HUES6 (cell line): ENCODE measurements around the gene FBN2.
"Not testable (repeated sequence)": the region's sequence is repeated elsewhere in the genome, so short reads cannot be mapped to it uniquely, and the experiment has no call there.

Experiments used
- H3K27ac ChIP-seq: 2 replicates; pipeline ENCODE4 v1.7.0; 2013; ENCODE audit warnings: low read depth, mild to moderate bottlenecking, low read length, inconsistent platforms
- H3K27me3 ChIP-seq: 2 replicates; pipeline ENCODE4 v1.6.1; 2013; ENCODE audit warnings: low read length; ENCODE audit not compliant: control insufficient read depth, insufficient read depth
- H3K36me3 ChIP-seq: 2 replicates; pipeline ENCODE4 v1.6.1; 2013; ENCODE audit warnings: low read length; ENCODE audit not compliant: control insufficient read depth, insufficient read depth
- H3K4me1 ChIP-seq: 2 replicates; pipeline ENCODE4 v1.6.1; 2013; ENCODE audit warnings: low read length; ENCODE audit not compliant: control insufficient read depth, insufficient read depth
- H3K4me3 ChIP-seq: 2 replicates; pipeline ENCODE4 v1.5.1; 2013; ENCODE audit warnings: low read depth, low read length
- H3K9ac ChIP-seq: one replicate; pipeline ENCODE4 v1.6.1; 2013; ENCODE audit warnings: mild to moderate bottlenecking, low read length
- H3K9me3 ChIP-seq: 2 replicates; pipeline ENCODE4 v1.6.1; 2013; ENCODE audit warnings: low read depth, low read length; ENCODE audit not compliant: control insufficient read depth, insufficient read depth

The FBN2 gene

DNA sequence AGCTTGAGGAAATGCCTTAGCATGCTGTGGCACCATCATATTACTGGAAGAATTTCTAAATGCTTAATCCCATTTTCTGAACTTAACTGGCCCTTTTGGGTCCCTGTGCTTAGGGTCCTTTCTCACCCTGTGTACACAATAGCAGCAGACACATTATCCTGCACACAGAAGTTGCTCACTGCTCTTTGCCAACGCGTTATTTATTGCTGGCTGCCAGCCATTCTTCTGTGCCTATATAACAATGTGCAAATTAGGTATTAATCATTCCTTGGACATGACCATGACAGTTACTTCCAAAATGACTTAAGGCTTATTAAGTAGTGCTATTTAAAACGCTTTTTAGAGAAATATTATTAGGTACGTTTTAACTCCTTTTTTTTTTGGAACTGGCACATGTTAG is 134.7 kb downstream of the FBN2 start:
- no peaks in the 10 kb centered on the region for H3K9me3 ChIP-seq
- H3K27ac ChIP-seq, result no peak overlapping the region
- no peaks in the 10 kb centered on the region for H3K27me3 ChIP-seq
- peaks cover 5% of the 10 kb centered on the region; the same call in 1 of the 2 replicates for H3K36me3 ChIP-seq
- H3K4me3 ChIP-seq, result no peak overlapping the region
- no peak overlapping the region for H3K9ac ChIP-seq
- peaks cover 3% of the 10 kb centered on the region; the same call in 1 of the 2 replicates for H3K4me1 ChIP-seq

- H3K36me3 ChIP-seq, result peaks cover 5% of the 10 kb centered on the region; the same call in 1 of the 2 replicates
- no peak overlapping the region for H3K4me3 ChIP-seq
- H3K9me3 ChIP-seq, result no peaks in the 10 kb centered on the region
- no peak overlapping the region for H3K27ac ChIP-seq
- no peaks in the 10 kb centered on the region for H3K27me3 ChIP-seq
- 0 out of 2 replicates have a peak, but pooled peaks cover 3% of the 10 kb centered on the region for H3K4me1 ChIP-seq
- no peak overlapping the region for H3K9ac ChIP-seq
Measured at GRCh38 chr5:128402506-128402905, 135.5 kb downstream of the FBN2 start.

GRCh38 chr5:128400766-128401165 is 137.3 kb downstream of the FBN2 start:
- H3K27me3 ChIP-seq, H3K4me3 ChIP-seq, H3K36me3 ChIP-seq, H3K9ac ChIP-seq, H3K4me1 ChIP-seq, H3K27ac ChIP-seq, H3K9me3 ChIP-seq: not testable (repeated sequence)

GRCh38 chr5:128399111-128399510 is 138.9 kb downstream of the FBN2 start:
- Histone ChIP-seq H3K27ac (no peak overlapping the region), H3K9ac (no peak overlapping the region), H3K9me3 (no peaks in the 10 kb centered on the region), H3K4me3 (no peak overlapping the region), H3K27me3 (no peaks in the 10 kb centered on the region), H3K36me3 (peaks cover 2% of the 10 kb centered on the region; the same call in 1 of the 2 replicates), H3K4me1 (no peaks in the 10 kb centered on the region)

DNA sequence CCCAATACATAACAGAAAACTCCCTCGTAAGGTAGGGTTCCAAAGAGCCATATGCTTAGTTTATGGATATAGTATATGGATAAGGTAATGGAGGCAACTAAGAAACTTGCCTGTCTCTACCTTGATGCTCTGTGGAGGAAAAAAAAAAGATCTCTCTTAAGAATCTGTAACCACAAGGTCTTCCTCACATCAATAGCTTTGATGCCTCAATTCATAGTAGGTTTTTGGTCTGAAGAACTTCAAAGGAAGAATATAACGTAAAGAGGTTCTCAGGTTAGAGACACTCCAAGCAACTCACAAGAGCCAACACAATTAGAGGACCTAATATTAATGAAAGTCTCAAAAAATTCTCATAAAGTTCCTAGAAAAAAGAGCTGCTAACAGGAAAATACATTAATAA is 140.2 kb downstream of the FBN2 start:
- Histone ChIP-seq H3K36me3 (0 out of 2 replicates have a peak, but pooled peaks cover 2% of the 10 kb centered on the region), H3K4me1 (no peaks in the 10 kb centered on the region), H3K27me3 (no peaks in the 10 kb centered on the region), H3K4me3 (no peak overlapping the region), H3K9me3 (no peaks in the 10 kb centered on the region), H3K27ac (no peak overlapping the region), H3K9ac (no peak overlapping the region)

GRCh38 chr5:128395073-128395472 is 143.0 kb downstream of the FBN2 start:
- no peaks in the 10 kb centered on the region for H3K36me3 ChIP-seq
- H3K27ac ChIP-seq, result no peak overlapping the region
- no peaks in the 10 kb centered on the region; the same call in 1 of the 2 replicates for H3K27me3 ChIP-seq
- H3K9me3 ChIP-seq, result no peaks in the 10 kb centered on the region
- no peaks in the 10 kb centered on the region for H3K4me1 ChIP-seq
- H3K9ac ChIP-seq, result no peak overlapping the region
- no peak overlapping the region for H3K4me3 ChIP-seq

GRCh38 chr5:128384068-128384467 is 154.0 kb downstream of the FBN2 start:
- H3K4me1 ChIP-seq, result no peaks in the 10 kb centered on the region; the same call in 1 of the 2 replicates
- H3K4me3 ChIP-seq, result no peak overlapping the region
- H3K27ac ChIP-seq, result no peak overlapping the region
- H3K36me3 ChIP-seq, result no peaks in the 10 kb centered on the region; the same call in 1 of the 2 replicates
- H3K27me3 ChIP-seq, result peaks cover 4% of the 10 kb centered on the region; the same call in 1 of the 2 replicates
- no peaks in the 10 kb centered on the region for H3K9me3 ChIP-seq
- no peak overlapping the region for H3K9ac ChIP-seq

- no peak overlapping the region for H3K27ac ChIP-seq
- no peak overlapping the region for H3K9ac ChIP-seq
Measured at GRCh38 chr5:128380337-128380736, 157.7 kb downstream of the FBN2 start.

GRCh38 chr5:128378632-128379031 is 159.4 kb downstream of the FBN2 start:
- peaks cover 5% of the 10 kb centered on the region; the same call in 1 of the 2 replicates for H3K36me3 ChIP-seq
- no peaks in the 10 kb centered on the region for H3K4me1 ChIP-seq
- no peak overlapping the region for H3K9ac ChIP-seq
- H3K27me3 ChIP-seq, result no peaks in the 10 kb centered on the region
- no peak overlapping the region for H3K27ac ChIP-seq
- H3K9me3 ChIP-seq, result no peaks in the 10 kb centered on the region
- H3K4me3 ChIP-seq, result no peak overlapping the region

More at GRCh38 chr5:128380337-128380736, 157.7 kb downstream of the FBN2 start:
- no peak overlapping the region for H3K4me3 ChIP-seq
- peaks cover 3% of the 10 kb centered on the region; the same call in 1 of the 2 replicates for H3K36me3 ChIP-seq
- no peaks in the 10 kb centered on the region for H3K27me3 ChIP-seq
- no peaks in the 10 kb centered on the region for H3K4me1 ChIP-seq
- H3K9me3 ChIP-seq, result no peaks in the 10 kb centered on the region

DNA sequence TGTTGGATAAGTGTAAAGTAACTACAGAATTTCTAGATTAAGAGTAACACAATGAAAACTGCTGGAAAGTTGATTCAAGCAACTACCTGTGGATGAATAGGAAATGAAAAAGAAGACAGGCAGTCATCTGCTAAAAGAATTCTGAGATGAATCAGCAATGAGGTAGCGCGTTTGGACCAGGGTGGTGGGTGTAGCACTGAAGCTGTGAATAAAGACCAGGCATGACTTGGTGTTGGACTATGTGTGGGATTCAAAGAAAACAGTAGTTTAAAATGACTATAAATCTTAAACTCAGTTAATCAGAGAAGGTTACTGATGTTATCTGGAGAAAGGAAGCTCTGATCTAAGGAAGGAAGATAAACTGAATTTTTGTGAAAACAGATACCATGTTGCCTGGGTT is 159.8 kb downstream of the FBN2 start:
- peaks cover 5% of the 10 kb centered on the region; the same call in 1 of the 2 replicates for H3K36me3 ChIP-seq
- H3K4me3 ChIP-seq, result no peak overlapping the region
- H3K27ac ChIP-seq, result no peak overlapping the region
- H3K9ac ChIP-seq, result no peak overlapping the region
- no peaks in the 10 kb centered on the region for H3K9me3 ChIP-seq
- H3K27me3 ChIP-seq, result no peaks in the 10 kb centered on the region
- H3K4me1 ChIP-seq, result no peaks in the 10 kb centered on the region

DNA sequence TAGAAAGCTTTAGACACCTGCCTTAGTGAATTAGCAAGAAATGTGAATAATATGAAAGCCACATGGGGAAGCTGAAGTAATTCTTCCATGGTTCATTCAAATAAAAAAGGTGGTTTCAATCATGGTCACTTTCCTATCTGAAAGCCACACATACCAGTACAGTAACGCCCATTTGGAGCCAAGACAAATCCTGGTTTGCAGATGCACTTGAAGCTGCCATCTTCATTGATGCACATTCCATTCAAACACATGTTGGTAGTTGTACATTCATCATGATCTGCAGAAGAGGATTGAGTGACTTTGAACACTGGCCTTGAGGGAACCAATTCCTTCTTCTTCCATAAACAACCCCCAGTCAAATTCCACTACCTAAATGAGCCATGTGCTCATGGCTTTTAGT is 161.5 kb downstream of the FBN2 start:
- peaks cover 5% of the 10 kb centered on the region; the same call in 1 of the 2 replicates for H3K36me3 ChIP-seq
- no peak overlapping the region for H3K4me3 ChIP-seq
- no peaks in the 10 kb centered on the region for H3K4me1 ChIP-seq
- H3K27me3 ChIP-seq, result no peaks in the 10 kb centered on the region
- H3K27ac ChIP-seq, result no peak overlapping the region
- H3K9me3 ChIP-seq, result no peaks in the 10 kb centered on the region
- no peak overlapping the region for H3K9ac ChIP-seq
